GM06990 (cell line): Measurements from ENCODE around the gene SLX9.

ENCODE experiments used
- DNase-seq: peaks from one replicate; pipeline ENCODE4 v3.0.0-alpha.2; 2011; ENCODE audit not compliant: insufficient read length; ENCODE audit errors: extremely low read depth
- H3K27me3 ChIP-seq: replicated peaks from 2 replicates; pipeline ENCODE4 v1.6.0; 2011; ENCODE audit warnings: low read length; ENCODE audit not compliant: control insufficient read depth, insufficient read depth
- H3K36me3 ChIP-seq: 2 replicates; pipeline ENCODE4 v1.5.1; 2011; ENCODE audit warnings: low read length; ENCODE audit not compliant: control insufficient read depth, insufficient read depth
- H3K4me3 ChIP-seq: replicated peaks from 2 replicates; pipeline ENCODE4 v1.5.1; 2011; ENCODE audit warnings: low read depth, mild to moderate bottlenecking, control low read depth, low read length
- CTCF ChIP-seq: IDR thresholded peaks from 2 replicates; pipeline ENCODE4 v1.5.1; 2011; ENCODE audit warnings: low read length, control low read depth, mild to moderate bottlenecking, inconsistent platforms; ENCODE audit not compliant: insufficient read depth, poor library complexity, severe bottlenecking

SLX9 gene

GRCh38 chr21:44934276-44934675 is 5.6 kb upstream of the SLX9 start:
- Histone ChIP-seq H3K4me3 (no peak overlapping the region), H3K27me3 (no peaks in the 10 kb centered on the region), H3K36me3 (no peaks in the 10 kb centered on the region; the same call in 1 of the 2 replicates)
- DNase-seq: no peak
- no peak for TF ChIP-seq CTCF

GRCh38 chr21:44934797-44935532 is 4.9 kb upstream of the SLX9 start:
- Histone ChIP-seq H3K27me3 (no peaks in the 10 kb centered on the region), H3K4me3 (no peak overlapping the region), H3K36me3 (no peaks in the 10 kb centered on the region; the same call in 1 of the 2 replicates)
- DNase-seq: no peak
- TF ChIP-seq CTCF: no peak

- Histone ChIP-seq H3K4me3 (no peak overlapping the region), H3K27me3 (no peaks in the 10 kb centered on the region), H3K36me3 (no peaks in the 10 kb centered on the region; the same call in 1 of the 2 replicates)
- TF ChIP-seq CTCF: no peak
- no peak for DNase-seq
Measured at GRCh38 chr21:44935533-44935927, 4.3 kb upstream of the SLX9 start.

GRCh38 chr21:44938772-44939531 is 877 bp upstream of the SLX9 start:
- H3K4me3 ChIP-seq: peak overlapping the region; percentile 95
- no peaks in the 10 kb centered on the region for H3K27me3 ChIP-seq
- H3K36me3 ChIP-seq: peaks cover 10% of the 10 kb centered on the region
- no peak for DNase-seq
- TF ChIP-seq CTCF: no peak

- DNase-seq: no peak
- Histone ChIP-seq H3K27me3 (no peaks in the 10 kb centered on the region), H3K4me3 (peak overlapping the region; percentile 95), H3K36me3 (peaks cover 17% of the 10 kb centered on the region)
- no peak for TF ChIP-seq CTCF
Measured at GRCh38 chr21:44940116-44940631, 345 bp downstream of the SLX9 start.
